MG63 (cell line): Measurements from ENCODE around the gene FAM174C. TPM values are rescaled to one million over a fixed set of nuclear protein-coding genes. Genes with fewer than 3 reads are reported as not detected.

Experiments used
- DNase-seq: peaks from one replicate; pipeline ENCODE4 v3.0.0-alpha.2; 2020
- H3K27me3 ChIP-seq: fragments of 250-450 bp; sonication (Bioruptor Pico); 2 replicates; pipeline ENCODE4 v1.5.1; 2020; ENCODE audit warnings: mild to moderate bottlenecking, moderate library complexity
- H3K36me3 ChIP-seq: fragments of 250-450 bp; sonication (Bioruptor Pico); 2 replicates; pipeline ENCODE4 v1.5.1; 2020; ENCODE audit warnings: mild to moderate bottlenecking, moderate library complexity
- H3K4me3 ChIP-seq: fragments of 250-450 bp; sonication (Bioruptor Pico); 2 replicates; pipeline ENCODE4 v1.5.1; 2020; ENCODE audit warnings: mild to moderate bottlenecking, moderate library complexity
- H3K9me3 ChIP-seq: fragments of 250-450 bp; sonication (Bioruptor Pico); 2 replicates; pipeline ENCODE4 v1.5.1; 2020; ENCODE audit warnings: mild to moderate bottlenecking, moderate library complexity
- total RNA-seq: library from RNA; depleted of rRNA; stranded (reverse); fragments of >200 nt; shearing (Covaris generic); gene quantifications from 2 replicates; pipeline ENCODE4 v1.2.3, GENCODE V29; 2014; ENCODE audit warnings: low replicate concordance; rRNA removed

Gene FAM174C
- 32.2 and 57.2 TPM in 2 replicates for total RNA-seq

- no peaks in the 10 kb centered on the region for H3K27me3 ChIP-seq
- peak within 1 kb of the TSS; percentile 72 for H3K4me3 ChIP-seq
- no peaks in the 10 kb centered on the region for H3K9me3 ChIP-seq
- DNase-seq = peak; percentile 93
- peaks cover 42% of the 10 kb centered on the region for H3K36me3 ChIP-seq
These were observed at the start of gene FAM174C for GRCh38 chr19:1275260-1275975. Gene FAM174C (plus strand): TSS chr19:1275530. CDS start chr19:1275550, 20 bp downstream.

- H3K9me3 ChIP-seq = no peaks in the 10 kb centered on the region
- no peaks in the 10 kb centered on the region for H3K27me3 ChIP-seq
- H3K36me3 ChIP-seq = peaks cover 1% of the 10 kb centered on the region
- no peak overlapping the region for H3K4me3 ChIP-seq
- no peak for DNase-seq
These were observed 49.2 kb upstream of the FAM174C start for GRCh38 chr19:1226227-1226518.

GRCh38 chr19:1226522-1227303, 48.6 kb upstream of the FAM174C start:
- DNase-seq = no peak
- no peaks in the 10 kb centered on the region for H3K9me3 ChIP-seq
- no peaks in the 10 kb centered on the region; the same call in 1 of the 2 replicates for H3K36me3 ChIP-seq
- no peak overlapping the region for H3K4me3 ChIP-seq
- no peaks in the 10 kb centered on the region for H3K27me3 ChIP-seq

GRCh38 chr19:1227304-1228054, 47.9 kb upstream of the FAM174C start:
- Histone ChIP-seq H3K4me3 (no peak overlapping the region), H3K9me3 (no peaks in the 10 kb centered on the region), H3K27me3 (no peaks in the 10 kb centered on the region), H3K36me3 (no peaks in the 10 kb centered on the region)
- DNase-seq = no peak

GRCh38 chr19:1228161-1228957, 47.0 kb upstream of the FAM174C start:
- Histone ChIP-seq H3K36me3 (no peaks in the 10 kb centered on the region), H3K27me3 (no peaks in the 10 kb centered on the region), H3K4me3 (no peak overlapping the region), H3K9me3 (no peaks in the 10 kb centered on the region)
- no peak for DNase-seq

- Histone ChIP-seq H3K36me3 (no peaks in the 10 kb centered on the region), H3K27me3 (no peaks in the 10 kb centered on the region), H3K4me3 (no peak overlapping the region), H3K9me3 (no peaks in the 10 kb centered on the region)
- DNase-seq = no peak
These were observed 46.0 kb upstream of the FAM174C start for GRCh38 chr19:1229056-1229923.

- Histone ChIP-seq H3K4me3 (no peak overlapping the region), H3K36me3 (no peaks in the 10 kb centered on the region), H3K27me3 (no peaks in the 10 kb centered on the region), H3K9me3 (no peaks in the 10 kb centered on the region)
- DNase-seq = no peak
These were observed 45.2 kb upstream of the FAM174C start for GRCh38 chr19:1229924-1230782.

- H3K9me3 ChIP-seq = no peaks in the 10 kb centered on the region
- DNase-seq = no peak
- no peak overlapping the region for H3K4me3 ChIP-seq
- no peaks in the 10 kb centered on the region for H3K27me3 ChIP-seq
- H3K36me3 ChIP-seq = no peaks in the 10 kb centered on the region
These were observed 44.4 kb upstream of the FAM174C start for GRCh38 chr19:1230783-1231489.

- no peak for DNase-seq
- Histone ChIP-seq H3K9me3 (no peaks in the 10 kb centered on the region), H3K27me3 (no peaks in the 10 kb centered on the region), H3K4me3 (no peak overlapping the region), H3K36me3 (no peaks in the 10 kb centered on the region)
These were observed 43.3 kb upstream of the FAM174C start for GRCh38 chr19:1231729-1232637.

GRCh38 chr19:1232652-1233072, 42.7 kb upstream of the FAM174C start:
- H3K36me3 ChIP-seq = no peaks in the 10 kb centered on the region
- no peak for DNase-seq
- no peaks in the 10 kb centered on the region for H3K9me3 ChIP-seq
- no peaks in the 10 kb centered on the region for H3K27me3 ChIP-seq
- no peak overlapping the region for H3K4me3 ChIP-seq

- H3K27me3 ChIP-seq = no peaks in the 10 kb centered on the region
- no peaks in the 10 kb centered on the region for H3K36me3 ChIP-seq
- no peak for DNase-seq
- H3K9me3 ChIP-seq = no peaks in the 10 kb centered on the region
- H3K4me3 ChIP-seq = no peak overlapping the region
These were observed 42.1 kb upstream of the FAM174C start for GRCh38 chr19:1233115-1233667.

GRCh38 chr19:1234051-1234954, 41.0 kb upstream of the FAM174C start:
- H3K36me3 ChIP-seq = no peaks in the 10 kb centered on the region

More at GRCh38 chr19:1234051-1234954, 41.0 kb upstream of the FAM174C start:
- Histone ChIP-seq H3K4me3 (no peak overlapping the region), H3K9me3 (no peaks in the 10 kb centered on the region), H3K27me3 (no peaks in the 10 kb centered on the region)
- DNase-seq = no peak
